ENCODE measurements around the gene SLC5A6. TPM values are rescaled to one million over a fixed set of nuclear protein-coding genes. Genes with fewer than 3 reads are reported as not detected.

The SLC5A6 gene
- total and polyA plus RNA-seq, 3 experiments from 2014 or later, result 21.0 to 110 (median 109) TPM

DNA sequence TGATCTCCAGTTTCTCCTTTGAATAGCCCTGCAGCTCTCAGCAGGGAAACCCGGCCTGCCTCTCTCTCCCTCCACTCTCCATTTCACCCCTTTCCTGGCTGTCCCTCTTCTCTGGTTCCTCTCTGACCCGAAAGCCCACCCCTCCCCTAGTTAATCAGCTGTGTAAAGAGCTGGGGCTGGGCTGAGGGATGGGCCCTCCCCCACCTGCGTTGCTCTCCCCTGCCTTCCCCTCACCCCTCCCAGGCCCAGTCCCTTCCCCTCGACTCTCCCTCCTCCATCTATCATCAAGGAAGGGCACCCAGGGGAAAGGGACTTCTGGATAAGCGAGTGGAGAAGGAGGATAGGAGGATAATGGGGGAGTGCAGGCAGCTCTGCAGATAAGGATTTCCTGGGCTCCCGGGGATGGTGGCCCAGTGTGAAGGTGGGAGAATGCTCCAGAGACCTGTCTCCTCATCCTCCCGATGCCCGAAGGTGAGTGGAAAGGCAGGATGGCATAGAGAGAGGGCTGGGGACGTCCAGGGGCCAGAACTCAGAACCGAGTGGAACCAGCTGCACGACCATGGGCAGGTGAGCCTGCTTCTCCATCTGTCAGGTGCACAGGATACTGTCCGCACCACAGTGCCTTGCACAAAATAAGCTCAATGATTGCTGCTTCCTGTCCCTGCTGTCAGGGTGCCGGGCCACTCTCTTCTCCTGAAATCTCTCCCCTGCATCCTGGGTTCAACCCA, 38.7 kb upstream of the SLC5A6 start:
- DNase-seq, result no peak
- no peaks in the 10 kb centered on the region for H3K36me3 Mint-ChIP-seq
- Histone ChIP-seq H3K9me3 (ENCODE audit: low read length) (no peaks in the 10 kb centered on the region), H3K27ac (ENCODE audit: low read depth, low read length) (no peak overlapping the region), H3K36me3 (ENCODE audit: insufficient read depth, low read length) (no peaks in the 10 kb centered on the region), H3K4me3 (ENCODE audit: low read length) (no peak overlapping the region), H3K4me1 (ENCODE audit: insufficient read depth, low read length) (no peaks in the 10 kb centered on the region), H3K27me3 (ENCODE audit: insufficient read depth, low read length, poor library complexity, severe bottlenecking) (peaks cover 7% of the 10 kb centered on the region)
- no peak overlapping the region for H3K4me3 Mint-ChIP-seq
- peak overlapping the region in 1 of 8 donors; percentile 7 for H3K27ac Mint-ChIP-seq
- ChIA-PET POLR2A (interaction anchor here (1.3 kb wide), 1 partner anchor 20 kb away, joined by 3 read pairs; no protein-coding TSS in a partner anchor), CTCF (interaction anchor here (1.2 kb wide), 1 partner anchor 29 kb away, joined by 4 read pairs; no protein-coding TSS in a partner anchor)
- H3K4me1 Mint-ChIP-seq, result no peaks in the 10 kb centered on the region
- peaks cover 7 to 30% of the 10 kb centered on the region in 2 donors for H3K27me3 Mint-ChIP-seq
- no peaks in the 10 kb centered on the region for H3K9me3 Mint-ChIP-seq

DNA sequence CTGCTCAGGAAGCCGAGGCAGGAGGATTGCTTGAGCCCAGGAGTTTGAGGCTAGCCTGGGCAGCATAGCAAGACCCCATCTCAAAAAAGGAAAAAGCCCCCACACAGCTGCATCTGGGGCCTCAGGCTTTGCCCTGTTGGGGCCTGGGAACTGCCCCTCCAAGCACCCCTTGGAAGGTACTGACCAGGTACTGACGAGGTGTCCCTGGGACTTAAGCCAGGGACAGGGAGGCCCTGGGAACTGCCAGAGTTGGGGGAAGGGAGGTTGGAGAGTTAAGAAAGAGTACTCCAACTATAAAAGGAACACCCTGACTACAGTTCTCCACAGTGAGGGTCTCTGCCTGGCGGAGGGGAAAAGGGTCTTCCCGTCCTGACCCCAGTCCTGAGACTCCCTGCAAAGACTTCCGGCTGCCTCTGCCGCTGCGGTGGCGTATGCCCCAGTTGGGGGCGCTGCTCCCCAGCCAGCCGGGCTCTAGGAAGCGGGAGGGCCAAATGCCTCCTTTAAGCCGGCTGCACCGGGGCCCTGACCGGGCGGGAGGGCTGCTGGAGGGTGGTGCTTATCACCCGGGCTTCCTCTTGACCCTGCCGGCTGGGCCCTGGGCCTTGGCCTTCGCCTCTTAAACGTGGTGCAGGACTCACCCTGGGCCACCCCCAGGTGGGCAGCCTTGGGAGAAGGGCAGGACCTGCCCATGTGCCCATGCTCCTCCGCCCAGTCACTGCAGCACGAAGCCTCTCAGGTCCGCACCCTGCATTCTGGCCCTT, 38.0 kb upstream of the SLC5A6 start:
- H3K36me3 ChIP-seq (ENCODE audit: insufficient read depth, low read length), result no peaks in the 10 kb centered on the region
- no peaks in the 10 kb centered on the region for H3K9me3 Mint-ChIP-seq
- no peaks in the 10 kb centered on the region for H3K36me3 Mint-ChIP-seq
- no peaks in the 10 kb centered on the region for H3K4me1 Mint-ChIP-seq
- ChIA-PET POLR2A (no interaction called here), CTCF (interaction anchor here (0.7 to 1.6 kb wide), 5 partner anchors 8 to 288 kb away, joined by 3 to 9 read pairs (median 3); no protein-coding TSS in a partner anchor)
- no peak overlapping the region for H3K4me3 ChIP-seq (ENCODE audit: low read length)
- no peak overlapping the region for H3K4me3 Mint-ChIP-seq
- no peak overlapping the region for H3K27ac Mint-ChIP-seq
- no peaks in the 10 kb centered on the region for H3K4me1 ChIP-seq (ENCODE audit: insufficient read depth, low read length)
- no peaks in the 10 kb centered on the region for H3K9me3 ChIP-seq (ENCODE audit: low read length)
- peak; percentile 19 to 61 (median 29) for DNase-seq
- no peak overlapping the region for H3K27ac ChIP-seq (ENCODE audit: low read depth, low read length)
- H3K27me3 Mint-ChIP-seq, result peaks cover 7 to 24% of the 10 kb centered on the region in 2 donors
- peaks cover 7% of the 10 kb centered on the region for H3K27me3 ChIP-seq (ENCODE audit: insufficient read depth, low read length, poor library complexity, severe bottlenecking)

DNA sequence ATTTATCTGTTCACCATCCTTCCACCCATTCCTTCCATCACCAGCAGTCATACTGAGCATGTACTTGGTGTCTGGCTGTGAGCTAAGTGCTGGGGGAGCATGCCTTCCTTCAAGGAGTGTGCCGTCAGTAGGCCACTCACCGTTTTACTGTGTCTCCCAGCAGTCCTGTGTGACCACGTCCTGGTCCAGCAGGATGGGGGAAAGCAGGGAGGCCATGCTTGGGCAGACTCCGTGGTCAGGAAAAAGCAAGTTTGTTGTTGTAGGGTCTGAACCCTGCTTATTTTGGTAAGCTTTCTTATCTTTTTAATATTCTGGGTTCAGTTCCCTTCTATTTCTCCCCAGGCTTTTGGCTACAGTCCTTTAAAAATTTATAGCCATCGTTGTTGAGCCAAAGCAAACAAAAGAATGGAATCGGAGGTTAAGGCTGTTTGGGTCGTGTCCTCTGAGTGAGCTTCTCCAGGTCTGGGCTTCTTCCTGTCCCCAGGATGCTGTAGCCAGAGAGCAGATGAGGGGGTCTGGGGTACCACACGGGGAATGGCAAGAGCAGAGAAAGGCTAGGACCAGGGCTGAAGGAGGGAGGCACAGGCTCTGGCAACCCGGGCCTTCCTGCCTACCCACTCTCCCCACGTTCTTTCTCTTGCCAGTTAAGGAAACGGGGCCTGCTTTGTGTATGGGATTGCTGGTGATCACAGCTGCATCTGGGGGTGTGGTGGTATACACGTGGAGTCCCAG, 37.3 kb upstream of the SLC5A6 start:
- no peaks in the 10 kb centered on the region for H3K4me1 ChIP-seq (ENCODE audit: insufficient read depth, low read length)
- no peak overlapping the region for H3K4me3 Mint-ChIP-seq
- POLR2A ChIA-PET, result interaction anchor here (1.0 kb wide), 1 partner anchor 16 kb away, joined by 3 read pairs; no protein-coding TSS in a partner anchor
- H3K27ac Mint-ChIP-seq, result no peak overlapping the region
- CTCF ChIA-PET, result interaction anchor here (0.7 to 1.6 kb wide), 6 partner anchors 8 to 288 kb away, joined by 3 to 9 read pairs (median 3); no protein-coding TSS in a partner anchor
- peaks cover 0 to 2% (median 0%) of the 10 kb centered on the region in 3 donors for H3K36me3 Mint-ChIP-seq
- peaks cover 7% of the 10 kb centered on the region for H3K27me3 ChIP-seq (ENCODE audit: insufficient read depth, low read length, poor library complexity, severe bottlenecking)
- H3K27ac ChIP-seq (ENCODE audit: low read depth, low read length), result no peak overlapping the region
- H3K27me3 Mint-ChIP-seq, result peaks cover 5 to 16% of the 10 kb centered on the region in 2 donors
- H3K36me3 ChIP-seq (ENCODE audit: insufficient read depth, low read length), result no peaks in the 10 kb centered on the region
- no peak overlapping the region for H3K4me3 ChIP-seq (ENCODE audit: low read length)
- H3K9me3 Mint-ChIP-seq, result no peaks in the 10 kb centered on the region
- H3K4me1 Mint-ChIP-seq, result no peaks in the 10 kb centered on the region
- no peak for DNase-seq
- no peaks in the 10 kb centered on the region for H3K9me3 ChIP-seq (ENCODE audit: low read length)

DNA sequence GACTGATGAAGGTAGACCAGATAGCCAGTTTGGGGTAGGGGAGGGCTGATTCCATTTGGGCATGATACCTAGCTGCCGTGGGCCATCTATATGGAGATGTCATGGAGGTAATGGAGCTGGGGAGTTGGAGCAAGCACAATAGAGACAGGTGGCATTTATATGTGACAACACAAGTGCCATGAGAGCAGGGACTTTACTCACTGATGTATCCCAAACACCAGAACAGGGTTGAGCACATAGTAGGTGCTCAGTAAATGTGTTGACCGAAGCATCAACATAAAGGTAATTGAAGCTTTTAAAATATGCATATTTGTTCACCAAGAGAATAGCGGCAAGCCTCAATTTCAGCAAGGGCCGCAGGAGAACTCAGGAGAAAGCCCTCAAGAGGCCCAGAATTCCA, 35.8 kb upstream of the SLC5A6 start:
- ChIA-PET CTCF (interaction anchor here (0.9 to 1.2 kb wide), 2 partner anchors 55 to 286 kb away, joined by 3 read pairs; no protein-coding TSS in a partner anchor), POLR2A (no interaction called here)
- peaks cover 0 to 16% (median 0%) of the 10 kb centered on the region in 3 donors for H3K36me3 Mint-ChIP-seq
- no peaks in the 10 kb centered on the region for H3K9me3 Mint-ChIP-seq
- Histone ChIP-seq H3K4me3 (ENCODE audit: low read length) (no peak overlapping the region), H3K27me3 (ENCODE audit: insufficient read depth, low read length, poor library complexity, severe bottlenecking) (peaks cover 7% of the 10 kb centered on the region), H3K4me1 (ENCODE audit: insufficient read depth, low read length) (no peaks in the 10 kb centered on the region), H3K9me3 (ENCODE audit: low read length) (no peaks in the 10 kb centered on the region), H3K27ac (ENCODE audit: low read depth, low read length) (no peak overlapping the region), H3K36me3 (ENCODE audit: insufficient read depth, low read length) (peaks cover 12% of the 10 kb centered on the region)
- DNase-seq, result no peak
- H3K4me3 Mint-ChIP-seq, result no peak overlapping the region
- peaks cover 5 to 13% of the 10 kb centered on the region in 2 donors for H3K27me3 Mint-ChIP-seq
- no peaks in the 10 kb centered on the region for H3K4me1 Mint-ChIP-seq
- peak overlapping the region in 2 of 8 donors; percentile 46 to 86 for H3K27ac Mint-ChIP-seq

DNA sequence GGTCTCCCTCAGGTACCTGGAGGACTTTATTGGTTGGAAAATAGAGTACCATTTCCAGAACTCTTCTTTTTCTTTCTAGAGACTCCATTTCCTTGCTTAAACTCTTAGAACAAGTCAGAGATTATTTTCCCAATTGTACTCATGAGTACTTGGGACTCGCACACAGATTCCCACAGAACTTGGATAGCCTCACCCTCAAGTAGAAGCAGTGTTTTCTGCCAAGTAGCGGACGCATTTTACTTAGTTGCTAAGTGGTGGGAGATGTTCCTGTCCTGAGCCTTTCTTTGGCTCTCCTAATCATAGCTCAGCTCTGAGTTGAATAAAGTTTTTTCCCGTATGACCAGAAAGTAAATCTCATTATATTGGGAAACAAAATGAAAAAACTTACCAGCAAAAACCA, 33.6 kb upstream of the SLC5A6 start:
- Mint-ChIP-seq H3K27me3 (no peaks in the 10 kb centered on the region), H3K4me1 (peaks cover 0 to 10% (median 3%) of the 10 kb centered on the region in 3 donors), H3K27ac (peak overlapping the region in 1 of 8 donors; percentile 90), H3K9me3 (no peaks in the 10 kb centered on the region), H3K4me3 (no peak overlapping the region), H3K36me3 (peaks cover 0 to 39% (median 2%) of the 10 kb centered on the region in 3 donors)
- Histone ChIP-seq H3K36me3 (ENCODE audit: insufficient read depth, low read length) (peaks cover 24% of the 10 kb centered on the region), H3K4me1 (ENCODE audit: insufficient read depth, low read length) (no peaks in the 10 kb centered on the region), H3K4me3 (ENCODE audit: low read length) (no peak overlapping the region), H3K27me3 (ENCODE audit: insufficient read depth, low read length, poor library complexity, severe bottlenecking) (no peaks in the 10 kb centered on the region), H3K9me3 (ENCODE audit: low read length) (no peaks in the 10 kb centered on the region), H3K27ac (ENCODE audit: low read depth, low read length) (no peak overlapping the region)
- ChIA-PET CTCF (interaction anchor here (1.9 kb wide), 1 partner anchor 35 kb away, joined by 6 read pairs; no protein-coding TSS in a partner anchor), POLR2A (no interaction called here)
- DNase-seq, result no peak

DNA sequence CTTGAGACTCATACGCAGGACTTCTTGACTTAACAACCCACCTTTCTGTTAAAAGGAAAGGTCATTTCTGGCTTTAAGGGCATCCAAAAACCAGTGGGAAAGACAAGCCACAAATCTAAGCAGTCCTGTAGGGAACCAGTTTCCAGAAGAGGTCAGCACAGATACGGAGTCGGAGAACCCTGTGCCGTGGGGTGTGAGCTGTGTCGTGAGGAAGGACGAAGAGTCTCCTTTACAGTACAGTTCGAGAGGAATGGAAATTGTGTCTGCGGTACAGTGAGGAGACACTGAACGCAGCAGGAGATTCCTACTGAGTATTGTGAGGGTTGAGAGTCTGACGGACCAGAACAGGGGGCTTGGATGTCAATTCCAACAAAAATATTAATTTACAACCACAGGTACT, 33.0 kb upstream of the SLC5A6 start:
- POLR2A ChIA-PET, result no interaction called here

DNA sequence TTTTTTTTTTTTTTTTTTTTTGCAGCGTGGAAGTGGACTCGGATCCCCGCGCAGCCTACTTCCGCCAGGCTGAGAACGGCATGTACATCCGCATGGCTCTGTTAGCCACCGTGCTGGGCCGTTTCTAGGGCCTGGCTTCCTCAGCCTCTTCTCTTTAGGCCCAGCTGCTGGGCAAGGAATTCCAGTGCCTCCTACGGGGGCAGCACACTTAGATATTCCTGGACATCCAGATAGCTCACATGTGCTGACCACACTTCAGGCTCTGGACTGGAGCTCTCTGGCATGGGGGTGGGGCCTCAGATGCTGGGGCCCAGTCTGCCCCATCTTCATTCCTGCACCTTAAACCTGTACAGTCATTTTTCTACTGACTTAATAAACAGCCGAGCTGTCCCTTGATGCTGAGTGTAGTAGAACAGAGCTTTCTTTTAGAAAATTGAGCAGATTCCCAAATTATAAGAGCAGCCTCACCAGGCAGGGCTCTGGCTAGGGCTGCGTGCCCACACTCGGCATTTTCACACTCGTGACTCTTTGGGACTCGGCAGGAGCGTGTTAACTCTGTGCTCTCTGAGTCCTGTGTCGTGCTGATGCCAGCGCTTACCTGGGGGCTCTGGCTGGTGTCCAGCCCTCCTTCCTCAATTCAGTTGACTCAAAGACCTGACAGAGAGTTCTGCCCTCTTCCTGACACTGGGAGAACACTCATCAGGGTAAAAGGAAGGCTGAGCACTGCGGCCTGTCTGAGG, 31.5 kb upstream of the SLC5A6 start:
- POLR2A ChIA-PET, result no interaction called here
- peaks cover 0 to 58% (median 4%) of the 10 kb centered on the region in 3 donors for H3K36me3 Mint-ChIP-seq
- no peak for DNase-seq
- H3K4me1 Mint-ChIP-seq, result peaks cover 0 to 10% (median 3%) of the 10 kb centered on the region in 3 donors
- H3K36me3 ChIP-seq (ENCODE audit: insufficient read depth, low read length), result peaks cover 40% of the 10 kb centered on the region
- H3K4me3 ChIP-seq (ENCODE audit: low read length), result no peak overlapping the region
- no peaks in the 10 kb centered on the region for H3K27me3 ChIP-seq (ENCODE audit: insufficient read depth, low read length, poor library complexity, severe bottlenecking)
- H3K9me3 Mint-ChIP-seq, result no peaks in the 10 kb centered on the region
- H3K27me3 Mint-ChIP-seq, result no peaks in the 10 kb centered on the region
- H3K9me3 ChIP-seq (ENCODE audit: low read length), result no peaks in the 10 kb centered on the region
- no peaks in the 10 kb centered on the region for H3K4me1 ChIP-seq (ENCODE audit: insufficient read depth, low read length)
- H3K27ac Mint-ChIP-seq, result peak overlapping the region in 2 of 8 donors; percentile 36 to 37
- CTCF ChIA-PET, result interaction anchor here (1.9 kb wide), 1 partner anchor 21 kb away, joined by 5 read pairs; no protein-coding TSS in a partner anchor
- H3K27ac ChIP-seq (ENCODE audit: low read depth, low read length), result no peak overlapping the region
- H3K4me3 Mint-ChIP-seq, result no peak overlapping the region

More for the DNA sequence above, 33.0 kb upstream of the SLC5A6 start:
- H3K27ac Mint-ChIP-seq, result peak overlapping the region in 1 of 8 donors; percentile 90
- H3K4me1 Mint-ChIP-seq, result peaks cover 0 to 10% (median 3%) of the 10 kb centered on the region in 3 donors
- H3K4me3 Mint-ChIP-seq, result no peak overlapping the region
- H3K36me3 Mint-ChIP-seq, result peaks cover 0 to 44% (median 2%) of the 10 kb centered on the region in 3 donors
- DNase-seq, result no peak
- Histone ChIP-seq H3K36me3 (ENCODE audit: insufficient read depth, low read length) (peaks cover 29% of the 10 kb centered on the region), H3K9me3 (ENCODE audit: low read length) (no peaks in the 10 kb centered on the region), H3K4me1 (ENCODE audit: insufficient read depth, low read length) (no peaks in the 10 kb centered on the region), H3K27me3 (ENCODE audit: insufficient read depth, low read length, poor library complexity, severe bottlenecking) (no peaks in the 10 kb centered on the region), H3K4me3 (ENCODE audit: low read length) (no peak overlapping the region), H3K27ac (ENCODE audit: low read depth, low read length) (no peak overlapping the region)
- CTCF ChIA-PET, result interaction anchor here (1.9 kb wide), 1 partner anchor 35 kb away, joined by 6 read pairs; no protein-coding TSS in a partner anchor
- no peaks in the 10 kb centered on the region for H3K9me3 Mint-ChIP-seq
- no peaks in the 10 kb centered on the region for H3K27me3 Mint-ChIP-seq
